NCI-H446 (cell line): ENCODE results near the gene DGKZ.

Experiments used
- DNase-seq, 2 experiments: peaks; one replicate each; lab custom pipeline; 2025; lab: John Stamatoyannopoulos, UW

DGKZ gene

GRCh38 chr11:46381048-46381818, 34.0 kb downstream of the DGKZ start, which contains the start of gene MDK:
Gene MDK (plus strand): TSS chr11:46381669. CDS start chr11:46382058, 389 bp downstream.
- DNase-seq, result no peak

DNA sequence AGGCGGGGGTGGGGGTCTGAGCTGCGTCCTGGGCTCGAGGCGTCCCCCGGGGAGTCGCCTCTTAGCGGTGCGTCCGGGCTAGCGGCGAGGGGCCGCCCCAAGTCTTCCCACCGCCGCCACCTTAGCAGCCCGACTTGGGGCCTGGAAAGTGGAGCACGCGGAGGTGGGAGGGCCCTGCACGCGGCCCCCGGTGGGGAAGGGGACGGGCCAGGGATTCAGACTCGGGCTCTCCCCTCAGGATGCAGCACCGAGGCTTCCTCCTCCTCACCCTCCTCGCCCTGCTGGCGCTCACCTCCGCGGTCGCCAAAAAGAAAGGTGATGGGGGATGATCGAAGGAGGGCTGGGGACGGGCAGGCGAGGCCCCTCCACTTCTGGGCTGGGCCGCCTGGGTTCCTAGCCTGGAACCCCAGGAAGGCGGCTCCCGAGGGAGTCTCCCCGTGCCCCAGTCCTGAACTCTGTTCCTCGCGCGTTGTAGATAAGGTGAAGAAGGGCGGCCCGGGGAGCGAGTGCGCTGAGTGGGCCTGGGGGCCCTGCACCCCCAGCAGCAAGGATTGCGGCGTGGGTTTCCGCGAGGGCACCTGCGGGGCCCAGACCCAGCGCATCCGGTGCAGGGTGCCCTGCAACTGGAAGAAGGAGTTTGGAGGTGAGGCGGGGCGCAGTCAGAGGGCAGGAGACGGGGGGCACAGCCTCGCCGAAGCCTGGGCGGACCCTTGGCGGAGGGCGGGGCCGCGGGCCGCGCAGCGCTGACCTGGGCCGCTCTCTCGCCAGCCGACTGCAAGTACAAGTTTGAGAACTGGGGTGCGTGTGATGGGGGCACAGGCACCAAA, 34.8 kb downstream of the DGKZ start:
- no peak for DNase-seq

GRCh38 chr11:46382646-46383403, 35.6 kb downstream of the DGKZ start:
- peak in 1 of 2 experiments; percentile 42 for DNase-seq

GRCh38 chr11:46383404-46383758, 36.1 kb downstream of the DGKZ start:
- DNase-seq, result no peak

DNA sequence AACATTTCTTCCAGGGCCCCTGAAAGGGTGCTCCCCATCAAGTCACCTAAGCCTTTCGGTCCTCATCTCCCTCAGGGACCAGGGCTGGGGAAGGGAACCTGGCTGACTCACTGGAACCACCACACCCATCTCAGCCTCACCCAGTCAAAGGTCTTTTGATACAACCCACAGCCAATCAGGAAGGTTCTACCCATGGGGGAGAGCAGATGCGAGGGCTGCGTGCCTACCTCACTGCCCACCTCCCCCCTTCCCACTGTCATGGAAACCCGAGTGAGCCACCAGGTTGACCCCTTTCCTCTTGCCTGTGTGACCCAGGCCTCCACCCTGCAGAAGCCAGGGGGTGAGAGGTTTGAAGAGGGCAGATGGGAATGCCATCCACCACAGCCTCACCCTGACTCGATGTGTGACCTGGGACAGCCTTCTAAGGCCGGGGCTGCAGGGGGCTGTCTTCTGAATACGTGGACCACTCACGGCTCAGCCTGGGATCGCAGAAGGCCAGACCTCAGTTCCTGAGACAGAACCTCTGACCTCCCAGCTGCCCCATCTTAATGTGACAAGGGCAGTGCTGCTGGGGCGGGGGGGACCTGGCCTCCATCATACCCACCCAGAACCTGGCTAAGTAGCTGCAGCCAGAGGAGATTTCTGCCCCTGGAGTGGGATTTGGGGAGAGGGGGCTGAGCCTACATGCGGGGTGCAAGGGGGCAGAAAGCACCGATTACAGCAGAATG, 36.9 kb downstream of the DGKZ start:
- no peak for DNase-seq

- no peak for DNase-seq
Observed at GRCh38 chr11:46385169-46386004, 38.1 kb downstream of the DGKZ start.

DNA sequence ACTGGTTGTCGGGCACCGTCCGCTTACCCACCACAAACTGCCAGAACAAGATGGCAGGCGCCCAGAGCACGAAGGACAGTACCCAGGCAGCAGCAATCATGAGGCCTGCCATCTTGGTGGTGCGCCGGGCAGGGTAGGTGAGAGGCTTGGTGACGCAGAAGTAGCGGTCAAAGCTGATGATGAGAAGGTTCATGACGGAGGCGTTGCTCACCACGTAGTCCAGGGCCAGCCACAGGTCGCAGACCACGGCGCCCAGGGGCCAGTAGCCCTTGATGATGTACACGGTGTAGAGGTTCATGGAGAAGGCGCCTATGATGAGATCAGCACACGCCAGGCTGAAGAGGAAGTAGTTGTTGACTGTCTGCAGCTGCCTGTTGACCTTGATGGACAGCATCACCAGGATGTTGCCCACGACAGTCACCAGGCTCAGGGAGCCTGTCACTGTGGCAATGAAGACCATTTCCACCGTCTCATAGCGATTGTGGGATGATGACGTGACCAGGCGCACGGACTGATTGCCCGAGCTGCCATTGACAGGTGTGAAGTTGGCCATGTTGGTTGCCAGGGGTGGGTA, 38.8 kb downstream of the DGKZ start:
- no peak for DNase-seq

GRCh38 chr11:46386674-46387073, 39.4 kb downstream of the DGKZ start:
- no peak for DNase-seq

- DNase-seq, result no peak
Observed at GRCh38 chr11:46387456-46387855, 40.2 kb downstream of the DGKZ start.

DNA sequence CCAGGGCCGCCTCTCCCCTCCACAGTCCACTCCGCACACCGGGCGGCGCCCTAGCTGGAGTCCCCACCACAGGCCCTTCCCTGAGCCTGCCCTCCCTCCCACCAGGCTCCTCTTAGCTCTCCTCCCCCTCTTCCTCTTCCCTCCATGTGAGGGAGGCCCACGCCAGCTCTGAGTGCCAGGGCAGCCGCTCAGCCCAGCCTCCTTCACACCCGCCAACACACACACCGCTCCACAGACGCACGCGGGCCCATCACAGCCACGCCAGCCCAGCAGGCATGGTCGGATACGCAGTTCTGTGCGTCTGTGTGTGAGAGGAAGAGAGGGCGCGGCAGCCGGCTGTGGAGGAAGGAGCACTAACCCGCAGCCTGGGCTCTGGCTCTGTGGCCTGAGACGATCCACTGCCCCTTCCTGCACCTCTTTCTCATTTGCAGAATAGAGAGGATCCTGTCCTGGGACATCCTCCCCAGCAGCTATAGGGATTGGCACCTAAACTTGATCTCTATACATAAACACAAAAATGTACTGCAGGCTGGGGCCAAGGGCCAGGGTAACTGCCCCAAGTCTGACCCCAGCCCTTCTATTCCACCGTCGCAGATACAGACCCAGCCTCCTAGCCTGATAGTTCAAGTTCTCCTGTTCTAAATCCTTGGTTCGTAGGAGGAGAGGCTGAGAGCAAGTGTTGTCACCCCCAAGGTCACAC, 40.8 kb downstream of the DGKZ start:
- no peak for DNase-seq

GRCh38 chr11:46388619-46389449, 41.6 kb downstream of the DGKZ start:
- DNase-seq, result no peak

GRCh38 chr11:46389450-46390330, 42.4 kb downstream of the DGKZ start:
- peak; percentile 26 to 79 for DNase-seq

- no peak for DNase-seq
Observed at GRCh38 chr11:46390331-46391171, 43.3 kb downstream of the DGKZ start.

DNA sequence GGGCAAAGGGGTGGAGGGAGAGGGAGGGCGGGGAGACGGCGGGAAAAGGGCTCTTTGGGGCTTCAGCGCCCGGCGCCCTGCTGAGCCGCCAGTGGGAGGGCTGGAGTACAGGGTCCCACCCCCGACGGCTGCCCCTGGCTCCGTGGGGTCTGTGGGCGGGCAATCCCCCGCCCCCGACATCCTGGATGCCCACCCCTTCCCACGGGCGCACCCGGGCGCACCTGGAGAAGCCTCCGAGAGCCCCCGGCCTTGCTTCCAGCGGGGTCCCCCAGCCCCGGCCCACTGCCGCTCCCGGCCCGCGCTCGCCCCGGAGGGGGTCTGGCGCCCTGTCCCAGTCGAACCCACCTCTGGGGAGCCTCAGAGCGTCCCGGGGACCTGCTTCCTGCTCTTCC, 43.9 kb downstream of the DGKZ start:
- no peak for DNase-seq

DNA sequence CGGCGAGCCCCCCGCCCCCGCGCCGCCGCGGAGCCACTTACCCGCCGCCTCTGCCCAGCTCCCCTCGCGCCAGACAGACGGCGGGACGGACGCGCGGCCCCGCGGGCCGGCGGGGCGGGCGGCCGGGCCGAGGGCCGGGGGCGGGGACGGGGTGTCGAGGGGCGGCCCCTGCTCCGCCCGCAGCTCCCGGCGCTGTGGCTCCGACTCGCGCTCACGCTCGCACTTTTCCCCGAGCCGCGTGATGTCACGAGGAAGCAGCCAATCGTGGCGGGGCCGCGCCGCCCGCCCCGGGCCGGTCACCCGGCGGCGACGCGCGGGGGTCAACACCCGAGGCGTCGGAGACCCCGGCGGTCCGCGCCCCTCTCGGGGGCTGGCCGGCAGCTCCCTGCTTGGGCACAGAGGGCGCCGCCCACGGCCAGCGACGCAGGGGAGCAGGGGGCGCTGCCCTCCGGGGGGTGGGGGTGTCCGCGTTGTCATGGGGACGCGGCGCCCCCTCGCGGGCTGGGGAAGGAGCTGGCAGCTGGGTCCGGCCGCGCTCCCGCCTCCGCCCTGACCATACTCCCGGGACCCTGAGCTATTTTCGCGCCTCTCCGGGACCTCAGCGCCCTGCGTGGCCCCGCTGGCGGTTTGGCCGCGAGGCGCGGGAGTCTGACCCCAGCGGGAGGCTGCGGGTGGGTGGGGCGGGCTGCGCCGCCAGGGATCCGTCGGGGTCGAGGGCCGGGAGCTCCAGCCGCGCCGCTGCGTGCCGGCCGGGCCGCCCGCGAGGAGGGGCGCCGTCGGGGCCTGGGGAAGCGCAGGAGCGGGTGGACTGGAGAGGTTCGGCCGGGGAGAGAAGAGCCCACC, 44.5 kb downstream of the DGKZ start, which contains the start of gene CHRM4:
CHRM4 (minus strand) TSS at position 199 of the 843 bp plus-strand sequence. CDS start 5,219 bp downstream, outside the sequence.
- DNase-seq, result peak; percentile 43 to 89
